T47D (cell line): ENCODE data around the gene KCNQ1.
A peak's percentile ranks its signal among the peaks of the same experiment; 100 is the strongest.

ENCODE experiments used
- DNase-seq, 2 experiments: peaks; one replicate each; pipeline versions ENCODE4 v3.0.0 to v3.0.0-alpha.2; 2011 to 2012; ENCODE audit warnings: low read depth in 1 of 2, low spot score in 1 of 2
- JUND ChIP-seq: IDR thresholded peaks from 2 replicates; pipeline ENCODE4 v1.6.1; 2012; ENCODE audit warnings: low read depth
- in situ Hi-C: cut with HindIII; loops from 2 replicates; pipeline ENCODE4 v1.10.0; 2016; ENCODE audit warnings: low sequenced_read_pairs, low pct_unique_long_range_greater_than_20kb

KCNQ1 gene

DNA sequence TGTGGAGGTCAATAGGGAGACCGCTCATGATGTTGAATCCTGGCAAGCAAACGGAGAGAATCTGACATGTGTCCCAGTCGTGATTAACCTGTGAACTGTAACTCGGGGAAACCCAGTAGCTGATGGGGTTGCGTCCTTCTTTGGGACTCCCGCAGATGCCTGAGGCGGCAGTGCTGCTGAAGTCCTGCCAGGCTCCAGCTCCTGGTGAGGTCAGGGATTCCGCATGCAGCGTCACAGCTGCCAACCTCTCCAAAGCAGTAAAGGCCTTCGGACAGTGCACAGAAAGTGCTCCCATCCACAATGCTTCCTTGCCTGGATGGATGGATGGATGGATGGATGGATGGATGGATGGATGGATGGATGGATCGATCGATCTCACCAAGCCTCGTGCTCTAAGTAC, 13.5 kb downstream of the KCNQ1 start:
- DNase-seq: no peak
- in situ Hi-C loops: no loop called here
- TF ChIP-seq JUND: no peak

- DNase-seq: no peak
- no peak for TF ChIP-seq JUND
- in situ Hi-C loops: no loop called here
These were observed 14.4 kb downstream of the KCNQ1 start for GRCh38 chr11:2459016-2459725.

GRCh38 chr11:2459796-2460531, 15.2 kb downstream of the KCNQ1 start:
- DNase-seq: no peak
- TF ChIP-seq JUND: no peak
- in situ Hi-C loops: no loop called here

- no peak for DNase-seq
- in situ Hi-C loops: no loop called here
- TF ChIP-seq JUND: no peak
These were observed 15.9 kb downstream of the KCNQ1 start for GRCh38 chr11:2460540-2461252.

GRCh38 chr11:2461253-2461955, 16.6 kb downstream of the KCNQ1 start:
- DNase-seq: no peak
- TF ChIP-seq JUND: no peak
- in situ Hi-C loops: no loop called here

- in situ Hi-C loops: no loop called here
- TF ChIP-seq JUND: no peak
- DNase-seq: no peak
These were observed 17.2 kb downstream of the KCNQ1 start for GRCh38 chr11:2461956-2462542.

GRCh38 chr11:2462543-2462985, 17.8 kb downstream of the KCNQ1 start:
- no peak for TF ChIP-seq JUND
- in situ Hi-C loops: no loop called here
- no peak for DNase-seq

GRCh38 chr11:2462986-2463765, 18.4 kb downstream of the KCNQ1 start:
- in situ Hi-C loops: no loop called here
- peak in 1 of 2 experiments; percentile 19 for DNase-seq
- no peak for TF ChIP-seq JUND

- TF ChIP-seq JUND: no peak
- no peak for DNase-seq
- in situ Hi-C loops: no loop called here
These were observed 19.0 kb downstream of the KCNQ1 start for GRCh38 chr11:2463766-2464277.

GRCh38 chr11:2464451-2465165, 19.8 kb downstream of the KCNQ1 start:
- DNase-seq: no peak
- TF ChIP-seq JUND: no peak
- in situ Hi-C loops: no loop called here
